NB4 (cell line): ENCODE measurements around the gene BSPH1.

Experiments
- POLR2A ChIP-seq: IDR thresholded peaks from 2 replicates; pipeline ENCODE4 v1.6.1; 2011; ENCODE audit warnings: mild to moderate bottlenecking; ENCODE audit not compliant: insufficient read length; ENCODE audit errors: extremely low read depth
- TF ChIP-seq, protein P1 (sequence below): IDR thresholded peaks from one replicate; pipeline ENCODE4 v1.5.1; 2012; ENCODE audit warnings: low read depth, low read length

DNA sequence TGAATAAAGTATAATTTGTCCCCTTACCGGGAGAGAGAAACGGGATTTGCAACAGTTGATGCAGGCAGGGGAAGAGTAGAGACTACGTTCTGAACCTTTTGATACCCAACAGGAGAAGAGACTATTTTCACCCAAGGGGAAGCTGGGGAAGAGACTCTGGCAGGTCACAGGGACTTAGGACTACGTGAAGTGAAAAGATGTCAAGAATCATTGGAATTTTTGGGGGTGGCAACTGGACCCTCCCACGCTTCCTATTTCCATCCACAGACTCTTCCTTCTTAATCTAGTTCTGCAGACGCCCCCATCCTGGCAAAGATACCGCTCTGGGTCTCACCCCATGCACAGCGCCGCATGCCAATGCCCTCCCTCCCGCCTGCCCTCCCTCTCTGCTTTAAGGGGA, 38.1 kb upstream of the BSPH1 start:
- TF ChIP-seq POLR2A, result no peak
- TF ChIP-seq, protein P1, sequence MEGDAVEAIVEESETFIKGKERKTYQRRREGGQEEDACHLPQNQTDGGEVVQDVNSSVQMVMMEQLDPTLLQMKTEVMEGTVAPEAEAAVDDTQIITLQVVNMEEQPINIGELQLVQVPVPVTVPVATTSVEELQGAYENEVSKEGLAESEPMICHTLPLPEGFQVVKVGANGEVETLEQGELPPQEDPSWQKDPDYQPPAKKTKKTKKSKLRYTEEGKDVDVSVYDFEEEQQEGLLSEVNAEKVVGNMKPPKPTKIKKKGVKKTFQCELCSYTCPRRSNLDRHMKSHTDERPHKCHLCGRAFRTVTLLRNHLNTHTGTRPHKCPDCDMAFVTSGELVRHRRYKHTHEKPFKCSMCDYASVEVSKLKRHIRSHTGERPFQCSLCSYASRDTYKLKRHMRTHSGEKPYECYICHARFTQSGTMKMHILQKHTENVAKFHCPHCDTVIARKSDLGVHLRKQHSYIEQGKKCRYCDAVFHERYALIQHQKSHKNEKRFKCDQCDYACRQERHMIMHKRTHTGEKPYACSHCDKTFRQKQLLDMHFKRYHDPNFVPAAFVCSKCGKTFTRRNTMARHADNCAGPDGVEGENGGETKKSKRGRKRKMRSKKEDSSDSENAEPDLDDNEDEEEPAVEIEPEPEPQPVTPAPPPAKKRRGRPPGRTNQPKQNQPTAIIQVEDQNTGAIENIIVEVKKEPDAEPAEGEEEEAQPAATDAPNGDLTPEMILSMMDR, result no peak
